ENCODE data around the gene SPAG16.

Gene SPAG16

DNA sequence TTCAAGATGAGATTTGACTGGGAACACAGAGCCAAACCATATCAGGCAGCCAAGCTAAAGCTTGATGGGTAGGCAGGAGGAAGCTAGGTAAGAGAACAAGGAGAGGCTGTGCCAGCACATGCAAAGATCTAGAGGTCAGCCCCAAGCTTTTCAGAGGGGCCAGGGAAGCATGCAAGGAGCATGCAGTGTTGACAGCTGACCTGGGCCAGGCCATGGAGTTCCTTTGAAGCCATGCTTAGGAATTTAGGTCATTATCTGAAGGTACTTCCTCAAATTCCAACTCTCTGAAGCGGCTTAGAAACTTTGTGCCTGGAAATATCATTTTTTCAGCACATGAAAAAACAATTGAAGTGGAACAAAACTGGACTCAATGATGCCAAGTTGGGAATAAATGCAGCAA, 130.8 kb downstream of the SPAG16 start:
- no peak for DNase-seq

DNA sequence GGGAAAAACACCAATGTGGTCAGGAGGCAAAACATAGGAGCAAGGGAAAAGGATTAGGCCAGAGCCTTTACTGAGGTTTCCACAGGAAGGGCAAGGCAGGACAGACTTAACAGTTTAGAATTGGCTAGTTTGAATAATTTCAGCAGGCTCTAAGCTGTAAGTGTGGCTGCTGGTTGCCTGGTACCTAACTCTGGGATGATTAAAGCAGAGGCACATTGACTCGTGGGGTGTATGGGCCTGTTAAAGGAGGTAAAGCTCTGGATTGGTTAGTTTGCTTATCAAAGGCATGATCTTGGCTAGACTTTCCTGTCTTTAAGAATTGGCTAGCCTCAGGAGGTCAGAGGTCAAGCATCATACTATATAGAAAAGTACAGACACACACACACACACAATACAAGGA, 132.6 kb downstream of the SPAG16 start:
- no peak for DNase-seq

DNA sequence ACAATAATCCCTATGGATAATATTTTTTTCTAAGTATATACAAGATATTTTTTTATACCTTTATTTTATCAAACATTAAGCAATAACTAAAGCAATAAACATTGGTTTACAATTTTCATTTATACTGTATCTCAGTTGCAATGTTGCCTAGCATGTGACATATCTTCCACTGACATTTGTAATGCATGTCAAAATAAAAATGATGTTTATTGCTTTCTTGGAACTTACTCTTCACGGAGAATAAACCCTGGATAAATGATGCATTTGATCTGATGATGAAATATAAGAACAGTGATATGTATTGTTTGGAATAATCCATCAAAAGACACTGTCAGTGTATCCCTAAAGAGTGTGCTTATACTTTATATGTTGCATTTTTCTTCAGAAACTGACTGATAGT, 135.7 kb downstream of the SPAG16 start:
- DNase-seq = no peak

DNA sequence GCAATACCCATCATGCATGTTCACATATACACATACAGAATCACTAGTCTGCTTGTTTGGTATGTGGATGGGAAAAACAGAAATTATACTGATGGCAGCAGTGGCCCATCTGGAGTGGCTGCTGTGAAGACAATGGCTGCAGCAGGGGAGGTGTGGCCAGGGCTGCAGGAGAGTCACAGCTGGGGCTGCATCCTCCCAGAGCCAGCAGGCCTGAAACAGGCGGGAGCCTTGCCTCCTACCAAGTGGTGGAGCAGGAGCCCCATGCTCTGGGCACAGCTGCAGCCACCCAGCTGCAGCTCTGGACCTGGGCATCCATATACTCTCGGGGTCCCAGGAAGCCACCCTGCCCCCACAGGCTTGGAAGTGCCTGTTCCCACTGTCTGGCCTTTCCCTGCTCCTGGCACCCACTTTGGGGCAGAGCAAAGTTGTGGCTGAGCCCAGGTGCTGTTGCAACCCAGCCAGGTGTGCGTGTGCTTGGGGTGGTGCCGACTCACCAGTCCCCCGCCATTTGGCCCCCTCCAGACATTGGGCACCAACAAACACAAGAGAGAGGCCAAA, 136.6 kb downstream of the SPAG16 start:
- DNase-seq = no peak

DNA sequence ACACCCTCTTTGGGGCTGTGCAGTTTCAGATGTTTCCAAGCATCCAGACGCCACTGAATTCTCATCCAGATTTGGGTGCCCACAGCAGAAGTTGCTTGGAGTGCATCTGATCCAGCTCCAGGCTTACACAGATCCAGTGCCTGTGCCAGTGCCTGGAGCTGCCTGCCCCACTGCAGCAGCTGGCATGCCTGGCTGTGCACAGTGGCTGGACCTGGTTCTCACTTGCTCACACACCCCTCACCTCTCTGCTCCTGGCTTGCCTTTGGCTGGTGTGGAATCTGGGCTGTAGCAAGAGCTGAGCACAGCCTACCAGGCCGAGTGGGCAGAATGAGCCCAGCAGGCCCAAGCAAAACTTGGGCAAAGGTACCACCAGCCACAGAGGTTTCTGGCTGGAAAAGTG, 137.9 kb downstream of the SPAG16 start:
- no peak for DNase-seq

DNA sequence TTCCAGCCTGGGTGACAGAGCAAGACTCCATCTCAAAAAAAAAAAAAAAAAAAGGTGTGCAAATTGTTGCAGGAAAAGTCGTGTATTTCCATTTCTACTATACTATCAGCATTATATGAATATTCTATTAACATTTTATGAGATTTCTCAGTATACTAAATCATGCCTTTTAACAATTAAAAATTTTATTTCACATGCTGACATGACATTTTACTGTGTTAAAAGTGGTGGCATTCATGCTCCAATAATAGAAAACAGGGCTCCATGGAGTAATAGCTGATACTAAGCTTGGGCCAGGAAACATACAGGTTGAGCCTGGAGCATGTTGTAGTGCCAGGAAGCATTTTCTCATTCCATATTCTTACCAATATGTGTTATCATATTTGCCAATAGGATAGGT, 141.4 kb downstream of the SPAG16 start:
- no peak for DNase-seq

DNA sequence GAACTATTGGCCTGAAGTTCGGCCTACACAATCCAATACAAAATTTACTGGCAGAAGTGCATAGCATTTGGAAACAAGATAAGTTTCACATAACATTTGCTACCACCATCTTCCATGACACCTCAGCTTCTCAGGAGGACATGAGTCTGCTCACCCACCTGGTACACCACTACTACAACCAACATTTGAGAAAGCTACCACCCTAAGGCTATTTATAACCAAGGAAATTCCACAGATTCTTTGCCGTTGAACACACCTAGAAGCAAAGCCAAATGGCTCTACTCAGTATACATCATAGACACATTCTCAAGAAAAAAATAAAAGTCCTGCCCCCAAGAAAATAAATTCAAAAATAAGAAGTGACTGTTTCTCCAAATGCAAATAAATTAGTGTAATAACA, 145.3 kb downstream of the SPAG16 start:
- DNase-seq = no peak

DNA sequence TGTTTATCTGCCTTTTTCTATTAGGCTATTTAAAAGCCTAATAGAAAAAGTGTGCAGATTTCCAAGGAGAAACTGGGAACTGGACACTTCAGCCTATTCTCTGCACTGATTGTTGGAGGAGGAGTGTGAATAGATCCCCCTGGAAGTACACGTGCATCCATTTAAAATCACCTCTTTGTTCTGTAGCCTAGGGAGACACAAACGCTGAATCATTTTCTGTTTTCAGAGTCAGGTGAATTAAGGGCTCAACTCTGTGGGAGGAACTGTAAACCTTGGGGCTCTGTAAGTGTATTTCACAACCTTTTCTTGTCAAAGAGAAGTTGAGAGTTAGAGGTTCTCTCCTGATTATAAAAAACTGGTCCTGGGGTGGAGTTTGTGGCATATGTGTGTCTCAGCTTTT, 159.7 kb downstream of the SPAG16 start:
- DNase-seq = no peak

DNA sequence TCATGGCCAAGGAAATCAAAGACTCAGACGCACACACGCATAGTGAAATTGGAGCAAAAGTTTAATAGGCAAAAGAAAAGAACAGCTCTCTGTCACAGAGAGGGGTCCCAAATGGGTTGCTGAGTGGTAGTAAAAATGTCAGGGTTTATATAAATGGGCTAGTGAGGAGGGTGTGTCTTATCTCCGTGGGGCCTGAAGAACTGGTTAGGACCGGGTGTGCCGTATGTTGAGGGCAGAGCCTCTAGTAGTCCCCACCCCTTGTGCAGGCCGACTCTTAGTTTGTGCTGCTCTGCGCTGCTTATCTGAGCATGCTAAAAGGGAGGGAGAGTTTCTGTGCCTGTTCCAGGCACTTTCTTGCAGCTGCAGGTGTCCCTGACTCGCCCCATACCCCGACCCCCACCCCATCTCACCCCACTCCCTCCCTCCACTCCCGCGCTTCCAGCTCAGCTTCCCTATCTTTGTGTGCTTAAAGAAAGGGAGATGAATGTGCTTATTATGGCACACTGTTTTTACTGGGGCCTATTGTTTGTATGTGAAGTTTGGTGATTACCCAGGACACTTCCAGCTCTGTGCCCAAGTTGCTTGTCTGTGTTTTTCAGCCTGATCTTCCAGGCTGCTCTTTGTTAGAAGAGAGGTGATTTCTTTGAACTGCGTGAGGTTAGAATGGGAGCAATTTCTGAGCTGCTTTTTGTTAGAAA, 167.4 kb downstream of the SPAG16 start:
- no peak for DNase-seq

DNA sequence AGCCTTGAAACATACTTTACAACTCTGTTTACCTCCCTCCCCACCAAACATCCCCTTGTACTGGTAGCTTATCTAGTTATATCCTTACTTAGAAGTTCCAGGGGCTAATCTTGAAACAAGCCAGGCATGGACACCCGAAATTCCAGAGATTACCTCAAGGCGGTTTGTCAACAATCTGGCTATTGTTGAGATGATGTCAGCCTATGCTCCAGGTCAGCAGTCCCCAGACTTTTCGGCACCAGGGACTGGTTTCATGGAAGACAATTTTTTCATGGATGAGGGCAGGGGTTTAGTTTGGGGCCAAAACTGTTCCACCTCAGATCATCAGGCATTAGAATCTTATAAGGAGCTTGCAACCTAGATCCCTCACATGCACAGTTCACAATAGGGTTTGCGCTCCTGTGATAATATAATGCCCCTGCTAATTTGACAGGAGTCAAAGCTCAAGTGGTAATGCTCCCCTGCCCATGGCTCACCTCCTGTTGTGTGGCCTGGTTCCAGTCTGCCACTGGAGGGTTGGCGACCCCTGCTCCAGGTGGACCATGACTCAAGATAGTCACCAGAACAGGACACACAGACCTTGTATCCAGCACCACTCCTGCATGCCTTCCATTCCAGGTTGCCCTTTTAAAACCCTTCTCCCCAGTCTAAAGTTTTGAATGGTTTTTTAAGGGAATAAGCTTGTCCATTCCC, 171.2 kb downstream of the SPAG16 start:
- no peak for DNase-seq

DNA sequence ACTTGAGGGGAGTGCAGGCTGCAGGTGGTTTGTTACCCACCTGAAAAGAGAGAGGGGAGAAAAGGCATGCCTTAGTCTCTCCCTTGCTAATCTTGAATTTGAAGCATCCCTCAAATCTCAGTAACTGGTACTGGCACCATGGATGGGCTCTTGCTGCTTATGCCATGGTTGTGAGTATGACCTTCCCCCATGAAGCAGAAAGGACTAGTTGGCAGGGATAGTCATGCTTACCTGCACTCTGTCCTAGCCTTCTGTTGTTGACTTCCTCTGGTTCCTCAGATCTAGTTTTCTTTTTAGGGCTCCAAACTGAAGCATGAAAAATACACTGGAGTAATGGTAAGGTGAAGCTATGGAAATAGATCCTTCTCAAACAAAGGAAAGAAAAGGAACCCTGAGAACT, 191.2 kb downstream of the SPAG16 start:
- DNase-seq = no peak

DNA sequence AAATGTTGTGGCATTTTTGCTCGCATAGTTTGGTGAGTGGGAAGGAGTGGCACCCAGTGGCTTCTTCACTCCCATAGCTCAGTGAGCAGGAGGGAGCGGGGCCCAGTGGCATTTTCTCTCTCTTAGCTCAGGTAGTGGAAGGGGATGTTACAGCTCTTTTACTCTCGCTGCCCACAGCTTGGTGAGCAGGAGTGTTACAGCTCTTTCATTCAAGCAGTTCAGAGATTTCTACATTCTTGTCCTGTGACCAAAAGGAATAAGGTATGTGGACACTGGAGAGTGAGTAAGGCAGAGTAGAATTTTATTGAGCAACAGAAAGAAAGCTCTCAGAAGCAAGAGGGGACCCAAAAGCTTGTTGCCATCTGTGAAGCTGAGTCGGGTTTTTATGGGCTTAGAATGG, 192.4 kb downstream of the SPAG16 start:
- DNase-seq = no peak

DNA sequence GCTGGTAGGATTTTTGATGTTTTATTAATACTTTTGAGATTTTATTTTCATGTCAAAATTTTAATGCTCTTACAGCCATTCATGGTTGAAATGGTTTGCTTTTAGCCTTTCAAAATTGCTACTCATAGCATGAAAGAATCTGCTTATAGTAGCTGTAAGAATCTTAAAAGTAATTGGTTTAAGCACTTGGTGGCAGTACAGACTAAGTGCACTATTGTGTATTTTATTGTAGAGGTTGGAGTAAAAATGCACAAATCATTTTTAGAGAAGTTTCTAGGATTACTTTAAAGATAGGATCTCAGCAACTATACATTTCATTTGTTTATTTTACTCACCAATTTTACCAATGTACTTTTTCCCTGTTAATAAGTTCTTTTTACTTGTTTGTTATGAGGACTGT, 205.8 kb downstream of the SPAG16 start:
- DNase-seq = no peak

DNA sequence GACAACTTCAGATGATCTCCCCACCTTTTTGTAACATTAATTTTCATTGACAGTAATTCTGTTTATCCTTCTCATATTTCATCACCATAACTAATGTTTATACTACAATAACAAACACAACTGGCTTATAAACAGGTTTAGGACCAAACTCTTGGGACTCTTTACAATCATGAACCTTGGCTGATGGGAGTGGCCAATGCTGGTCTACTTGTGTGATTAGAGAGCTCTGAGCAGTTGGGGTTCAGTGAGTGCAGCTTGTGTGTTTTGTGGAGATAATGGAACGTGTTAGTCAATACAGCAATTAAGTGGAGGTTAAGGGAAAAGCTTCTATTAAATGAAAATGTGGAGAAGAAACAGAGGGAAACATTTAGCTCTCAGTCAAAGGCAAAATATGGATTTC, 207.1 kb downstream of the SPAG16 start:
- DNase-seq = no peak

DNA sequence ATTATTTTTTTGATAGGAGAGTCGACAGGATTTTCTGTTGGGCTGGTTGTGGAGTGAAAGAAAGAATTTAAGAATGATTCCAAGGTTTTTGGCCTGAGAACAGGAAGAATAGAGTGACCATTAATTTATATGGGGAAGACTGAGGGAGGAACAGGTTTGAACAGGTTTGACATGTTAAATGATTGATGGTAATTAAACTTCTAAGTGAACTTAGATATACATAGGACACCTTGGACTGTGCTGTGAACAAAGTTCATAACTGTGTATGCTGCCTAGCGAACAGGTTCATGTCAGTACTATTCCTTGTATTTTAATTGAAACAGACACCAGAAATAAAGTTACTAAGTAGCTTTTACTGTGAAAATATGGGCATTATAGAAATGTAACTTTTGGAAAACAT, 212.0 kb downstream of the SPAG16 start:
- no peak for DNase-seq

DNA sequence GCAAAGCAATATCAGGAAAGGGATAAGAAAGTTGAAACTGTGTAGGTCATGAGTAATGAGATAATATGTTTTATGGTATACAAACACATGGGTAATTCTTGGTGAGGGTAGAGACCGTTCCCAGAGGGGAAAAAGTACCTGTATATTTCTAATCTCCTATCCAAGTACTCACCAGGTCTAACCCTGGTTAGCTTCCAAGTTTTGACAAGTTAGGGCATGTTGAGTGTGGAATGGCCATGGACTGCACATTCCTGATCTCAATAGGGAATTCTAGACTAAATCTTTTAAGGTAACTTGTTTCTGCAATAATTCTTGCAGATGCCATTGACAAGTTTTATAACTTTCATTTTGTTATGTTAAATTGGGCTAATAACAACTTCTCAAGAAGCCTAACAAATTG, 216.6 kb downstream of the SPAG16 start:
- no peak for DNase-seq

DNA sequence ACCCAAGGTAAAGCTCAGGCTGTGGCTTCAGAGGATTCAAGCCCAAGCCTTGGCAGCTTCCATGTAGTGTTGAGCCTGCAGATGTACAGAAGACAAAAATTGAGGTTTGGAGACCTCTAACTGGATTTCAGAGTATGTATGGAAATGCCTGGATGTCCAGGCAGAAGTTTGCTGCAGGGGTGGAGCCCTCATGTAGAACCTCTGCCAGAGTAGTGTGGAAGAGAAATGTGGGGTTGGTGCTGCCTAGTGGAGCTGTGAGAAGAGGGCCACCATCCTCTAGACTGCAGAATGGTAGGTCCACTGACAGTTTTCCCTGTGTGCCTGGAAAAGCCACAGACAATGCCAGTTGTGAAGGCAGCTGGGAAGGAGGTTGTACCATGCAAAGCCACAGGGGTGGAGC, 239.9 kb downstream of the SPAG16 start:
- DNase-seq = no peak

DNA sequence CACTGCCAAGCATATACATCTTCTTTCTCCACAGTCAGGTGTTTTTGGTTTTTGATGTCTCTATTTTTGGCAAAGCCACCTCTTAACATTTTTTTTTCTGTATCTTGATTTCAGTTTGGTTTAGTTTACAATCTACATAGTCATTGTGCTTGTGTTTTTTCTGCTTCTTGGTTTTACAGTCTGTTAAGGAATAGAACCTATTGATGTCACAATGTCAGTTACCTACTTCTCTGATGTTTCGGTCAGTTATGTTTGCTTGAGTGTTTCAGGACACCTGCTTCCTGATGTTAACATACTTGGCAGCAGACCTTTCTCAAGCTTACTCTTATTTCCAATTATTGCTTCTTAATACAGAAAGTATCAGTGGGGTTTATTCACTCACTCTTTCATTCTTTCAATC, 253.3 kb downstream of the SPAG16 start:
- no peak for DNase-seq

DNA sequence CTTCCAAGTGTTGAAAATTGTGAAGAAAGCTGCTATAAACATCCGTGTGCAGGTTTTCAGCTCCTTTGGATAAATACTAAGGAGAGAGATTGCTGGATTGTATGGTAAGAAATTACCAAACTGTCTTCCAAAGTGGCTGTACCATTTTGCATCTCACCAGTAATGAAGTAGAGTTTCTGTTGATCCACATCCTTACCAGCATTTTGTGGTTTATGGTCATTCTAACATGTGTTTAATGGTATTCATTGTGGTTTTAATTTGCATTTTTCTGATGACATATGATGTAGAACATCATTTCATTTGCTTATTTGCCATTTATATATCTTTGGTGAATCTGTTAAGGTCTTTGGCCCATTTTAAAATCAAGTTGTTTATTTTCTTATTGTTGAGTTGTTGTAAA, 260.7 kb downstream of the SPAG16 start:
- no peak for DNase-seq

DNA sequence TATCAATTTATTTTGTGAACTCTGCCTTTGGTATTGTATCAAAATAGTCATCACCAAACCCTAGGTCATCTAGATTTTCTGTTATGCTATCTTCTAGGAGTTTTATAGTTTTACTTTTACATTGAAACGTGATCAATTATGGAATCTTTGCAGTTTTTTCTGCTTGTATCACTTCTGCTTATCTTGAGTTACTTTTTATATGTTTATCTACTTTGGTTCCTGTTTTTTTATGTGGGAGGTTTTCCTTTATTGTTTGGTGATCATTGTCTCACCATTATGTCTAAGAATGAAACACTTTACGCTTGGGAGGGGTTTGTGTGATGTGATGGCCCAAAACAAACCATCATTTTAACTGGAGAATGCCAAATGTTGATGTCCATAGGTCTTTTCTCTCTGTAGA, 261.2 kb downstream of the SPAG16 start:
- no peak for DNase-seq

DNA sequence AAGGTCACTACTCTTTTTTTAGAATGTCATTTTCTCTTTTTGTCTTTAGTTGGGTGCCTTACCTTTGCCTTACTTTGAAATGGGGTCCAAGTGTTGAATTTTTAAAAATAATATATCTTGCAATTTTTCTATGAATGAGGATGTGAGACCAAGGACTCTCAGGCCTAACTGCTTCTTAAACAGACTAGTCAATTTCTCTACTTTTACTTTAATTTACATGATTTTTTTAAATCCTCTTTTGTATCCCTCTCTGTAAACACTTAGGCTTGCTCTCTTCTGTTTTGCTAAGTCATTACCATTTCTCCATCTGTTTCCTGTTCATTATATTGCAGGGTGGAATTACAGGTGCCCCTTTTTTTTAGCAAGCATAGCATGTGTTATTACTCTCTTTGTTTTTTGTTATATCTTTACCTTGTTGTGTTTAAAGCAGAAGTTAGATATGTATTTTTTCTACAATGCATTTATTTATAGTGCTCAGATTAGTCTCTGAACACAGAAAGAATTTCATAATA, 261.8 kb downstream of the SPAG16 start:
- no peak for DNase-seq

DNA sequence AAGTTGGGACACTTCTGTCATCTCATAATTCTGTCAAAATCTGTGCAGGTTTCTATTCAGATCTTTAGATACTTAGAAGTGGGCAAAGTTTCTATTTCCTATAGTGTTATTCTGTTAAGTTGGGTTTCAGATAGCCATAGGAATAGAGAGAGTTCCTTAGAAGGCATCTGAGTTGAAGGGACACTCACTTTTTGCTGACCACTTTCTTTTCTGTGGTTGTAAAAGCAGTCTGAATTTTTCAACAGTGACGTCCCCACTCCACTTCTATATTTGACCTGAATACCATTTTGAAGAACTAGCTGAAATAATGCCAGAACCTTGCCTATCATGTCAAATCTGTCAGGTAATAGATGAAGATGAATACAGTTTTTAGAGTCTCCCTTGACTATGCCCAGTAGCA, 267.3 kb downstream of the SPAG16 start:
- no peak for DNase-seq

DNA sequence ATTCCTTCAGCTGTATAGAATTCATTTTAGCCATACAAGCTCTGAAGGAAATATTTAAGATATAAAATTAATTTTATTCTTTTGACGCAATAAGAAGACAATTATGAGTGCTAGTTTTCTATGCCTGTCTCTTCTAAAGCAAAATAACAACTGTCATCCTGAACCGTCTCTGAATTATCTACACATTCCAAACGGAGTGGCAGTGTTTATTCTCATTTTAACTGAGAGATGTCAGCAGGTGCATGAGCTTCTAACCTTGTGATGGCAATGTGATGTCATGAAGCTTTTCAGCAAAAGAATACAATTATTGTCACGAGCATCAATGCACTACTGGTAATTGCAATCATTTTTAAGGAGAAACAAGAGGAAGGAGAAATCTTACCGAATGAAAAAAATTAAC, 274.8 kb downstream of the SPAG16 start:
- no peak for DNase-seq

DNA sequence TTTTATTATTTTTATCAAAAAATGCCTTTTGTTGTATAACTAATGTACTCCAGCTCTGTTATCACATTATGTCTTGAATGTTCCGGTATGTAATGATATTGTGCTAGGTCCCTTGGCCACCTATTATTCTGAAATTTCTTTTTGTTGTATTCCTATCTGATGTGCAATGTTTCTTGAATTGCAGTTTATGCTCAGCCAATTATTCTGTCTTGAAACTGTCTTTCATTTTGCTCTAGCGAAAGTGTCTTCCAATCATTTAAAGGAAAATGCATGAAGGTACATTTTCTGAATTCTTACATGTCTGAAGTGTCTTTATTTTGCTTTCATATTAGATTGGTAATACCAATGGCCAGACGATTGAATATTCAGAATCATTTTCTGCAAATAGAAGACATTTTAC, 277.5 kb downstream of the SPAG16 start:
- DNase-seq = no peak

All from activated CD4-positive, alpha-beta T cell treated with anti-CD3 and anti-CD28 coated beads for 48 hours (primary cell).